H1 (cell line): Measurements from ENCODE around the gene CSH1. TPM values are rescaled to one million over a fixed set of nuclear protein-coding genes. Genes with fewer than 3 reads are reported as not detected.

Source experiments
- POLR2AphosphoS5 ChIP-seq: IDR thresholded peaks from 2 replicates; pipeline ENCODE4 v1.6.1; 2011; ENCODE audit warnings: low read depth, low read length
- RNF2 ChIP-seq: fragments of 200-900, 300-1000 bp; sonication (generic); IDR thresholded peaks from 2 replicates; pipeline ENCODE4 v1.7.1; 2016; ENCODE audit warnings: borderline replicate concordance, low read depth, mild to moderate bottlenecking, antibody characterized with exemption, low read length; ENCODE audit not compliant: poor library complexity, severe bottlenecking; ENCODE audit errors: missing control alignments
- polyA plus RNA-seq, 7 experiments: library from polyadenylated mRNA; depleted of rRNA in 3 of 7; stranded (reverse) in 5 of 7; unstranded in 2 of 7; fragments of >200 nt in 5 of 7; fragments of 200-250 nt in 2 of 7; gene quantifications; 1 replicate in 5 of 7; 2 replicates in 1 of 7; 4 replicates in 1 of 7; pipeline versions ENCODE4 v1.2.1 to v1.2.3, GENCODE V29; 2011 to 2013; ENCODE audit warnings: missing spikeins in 2 of 7, mixed read lengths in 2 of 7
- total RNA-seq: library from RNA; stranded (reverse); fragmentation: NEBNext Ultra II Directional; extraction: Animal tissue kit (Norgen Biotek cat#: 25700); gene quantifications from 2 replicates; pipeline ENCODE4 v1.2.1, GENCODE V29; 2021

The CSH1 gene
- total and polyA plus RNA-seq, 2 of the 8 experiments (the other 6 are each of a cell fraction or from before 2014, with no cell fraction given) = 0.12 TPM; not detected in 1

- TF ChIP-seq RNF2 (no peak), POLR2AphosphoS5 (no peak)
- TF ChIP-seq, all 59 proteins: peak for 0
These were observed 31.2 kb upstream of the CSH1 start (continued) for GRCh38 chr17:63927464-63928171.
